Measurements from ENCODE around the gene PRICKLE2.

Gene PRICKLE2

GRCh38 chr3:64251019-64251418, 25.8 kb upstream of the PRICKLE2 start:
- no peak for DNase-seq

GRCh38 chr3:64247991-64248646, 22.9 kb upstream of the PRICKLE2 start:
- no peak for DNase-seq

- no peak for DNase-seq
Measured at GRCh38 chr3:64244011-64244942, 19.0 kb upstream of the PRICKLE2 start.

- peak; percentile 13 for DNase-seq
Measured at GRCh38 chr3:64242435-64242834, 17.2 kb upstream of the PRICKLE2 start.

- DNase-seq: no peak
Measured at GRCh38 chr3:64240959-64241358, 15.7 kb upstream of the PRICKLE2 start.

- no peak for DNase-seq
Measured at GRCh38 chr3:64240396-64240795, 15.1 kb upstream of the PRICKLE2 start.

- DNase-seq: no peak
Measured at GRCh38 chr3:64239841-64240240, 14.6 kb upstream of the PRICKLE2 start.

GRCh38 chr3:64238971-64239667, 13.9 kb upstream of the PRICKLE2 start:
- DNase-seq: no peak

- no peak for DNase-seq
Measured at GRCh38 chr3:64237083-64237482, 11.8 kb upstream of the PRICKLE2 start.

GRCh38 chr3:64235605-64236004, 10.3 kb upstream of the PRICKLE2 start:
- DNase-seq: no peak

GRCh38 chr3:64234571-64234970, 9.3 kb upstream of the PRICKLE2 start:
- no peak for DNase-seq

GRCh38 chr3:64232821-64233220, 7.6 kb upstream of the PRICKLE2 start:
- DNase-seq: no peak

GRCh38 chr3:64229903-64230302, 4.6 kb upstream of the PRICKLE2 start:
- no peak for DNase-seq

- DNase-seq: no peak
Measured at GRCh38 chr3:64228110-64228509, 2.8 kb upstream of the PRICKLE2 start.

- DNase-seq: no peak
Measured at GRCh38 chr3:64226730-64227129, 1.5 kb upstream of the PRICKLE2 start.

- DNase-seq: no peak
Measured at GRCh38 chr3:64225695-64226499, 631 bp upstream of the PRICKLE2 start.

- no peak for DNase-seq
Measured at GRCh38 chr3:64223791-64224745, 1.2 kb downstream of the PRICKLE2 start.

GRCh38 chr3:64222501-64223111, 2.7 kb downstream of the PRICKLE2 start:
- DNase-seq: no peak

- no peak for DNase-seq
Measured at GRCh38 chr3:64221571-64222257, 3.6 kb downstream of the PRICKLE2 start.

GRCh38 chr3:64220161-64220914, 4.9 kb downstream of the PRICKLE2 start:
- no peak for DNase-seq
